ENCODE data around the gene UBAP1L. TPM values are rescaled to one million over a fixed set of nuclear protein-coding genes. Genes with fewer than 3 reads are reported as not detected.

Gene UBAP1L
- total RNA-seq, 4 donors from 2014 or later: 2.0 to 8.2 (median 4.4) TPM

DNA sequence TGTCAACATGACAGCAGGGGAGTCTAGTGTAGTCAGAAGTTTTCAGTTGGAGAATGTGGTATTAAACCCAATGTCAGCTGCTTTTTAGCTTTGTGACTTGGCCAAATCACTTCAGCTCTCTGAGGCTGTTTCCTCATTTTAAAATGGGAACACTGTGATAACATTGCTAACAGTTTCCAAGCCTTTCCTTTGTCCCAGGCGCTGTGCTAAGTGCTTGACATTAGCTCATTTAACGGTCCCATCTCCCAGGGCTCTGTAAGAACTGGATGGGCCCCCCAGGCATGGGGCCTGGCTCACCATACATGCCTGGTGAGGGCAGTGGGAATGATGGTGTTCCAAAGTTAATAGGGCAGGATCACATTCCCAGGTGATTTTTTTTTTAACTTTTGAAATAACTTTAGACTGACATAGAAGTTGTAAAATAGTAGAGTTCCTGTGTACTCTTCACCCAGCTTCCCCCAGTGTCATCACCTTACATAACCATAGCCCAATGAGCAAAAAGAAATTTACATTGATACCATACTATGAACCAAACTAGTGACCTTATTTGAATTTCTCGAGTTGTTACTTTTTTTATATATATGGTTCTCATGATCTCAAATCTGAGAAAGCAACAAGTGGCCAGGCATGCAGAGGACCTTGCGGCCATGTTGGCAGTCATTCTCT is 54.9 kb downstream of the UBAP1L start:
- intact Hi-C loops (cut with DNase I; ENCODE audit: low total_unique reads): no loop called here
- H3K36me3 ChIP-seq: no peaks in the 10 kb centered on the region
- peaks cover under 1 to 36% (median 5%) of the 10 kb centered on the region in 4 donors for H3K4me1 ChIP-seq
- no peaks in the 10 kb centered on the region for H3K9me3 ChIP-seq
- H3K27ac ChIP-seq: peak overlapping the region in 3 of 4 donors; percentile 11 to 86 (median 61)
- in situ Hi-C loops (cut with MboI; ENCODE audit: low pct_ligation_motif_present in 1 of 4, low pct_unique_long_range_greater_than_20kb in 1 of 4, low sequenced_read_pairs in 3 of 4): no loop called here
- WGBS, 2 donors (ENCODE audit: low coverage in 1 of 2): 75 to 83% methylated on average over 1 to 4 of the region's 4 CpGs
- no peak overlapping the region for H3K4me3 ChIP-seq
- DNase-seq: no peak
- TF ChIP-seq, protein P1, sequence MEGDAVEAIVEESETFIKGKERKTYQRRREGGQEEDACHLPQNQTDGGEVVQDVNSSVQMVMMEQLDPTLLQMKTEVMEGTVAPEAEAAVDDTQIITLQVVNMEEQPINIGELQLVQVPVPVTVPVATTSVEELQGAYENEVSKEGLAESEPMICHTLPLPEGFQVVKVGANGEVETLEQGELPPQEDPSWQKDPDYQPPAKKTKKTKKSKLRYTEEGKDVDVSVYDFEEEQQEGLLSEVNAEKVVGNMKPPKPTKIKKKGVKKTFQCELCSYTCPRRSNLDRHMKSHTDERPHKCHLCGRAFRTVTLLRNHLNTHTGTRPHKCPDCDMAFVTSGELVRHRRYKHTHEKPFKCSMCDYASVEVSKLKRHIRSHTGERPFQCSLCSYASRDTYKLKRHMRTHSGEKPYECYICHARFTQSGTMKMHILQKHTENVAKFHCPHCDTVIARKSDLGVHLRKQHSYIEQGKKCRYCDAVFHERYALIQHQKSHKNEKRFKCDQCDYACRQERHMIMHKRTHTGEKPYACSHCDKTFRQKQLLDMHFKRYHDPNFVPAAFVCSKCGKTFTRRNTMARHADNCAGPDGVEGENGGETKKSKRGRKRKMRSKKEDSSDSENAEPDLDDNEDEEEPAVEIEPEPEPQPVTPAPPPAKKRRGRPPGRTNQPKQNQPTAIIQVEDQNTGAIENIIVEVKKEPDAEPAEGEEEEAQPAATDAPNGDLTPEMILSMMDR (IDR thresholded peaks at IDR 0.05): no peak
- no peaks in the 10 kb centered on the region for H3K27me3 ChIP-seq

- intact Hi-C loops (cut with DNase I; ENCODE audit: low total_unique reads): no loop called here
- peak overlapping the region in 3 of 4 donors; percentile 11 to 86 (median 61) for H3K27ac ChIP-seq
- no peaks in the 10 kb centered on the region for H3K27me3 ChIP-seq
- no peaks in the 10 kb centered on the region for H3K9me3 ChIP-seq
- H3K36me3 ChIP-seq: no peaks in the 10 kb centered on the region
- H3K4me1 ChIP-seq: peaks cover 7 to 44% (median 12%) of the 10 kb centered on the region in 4 donors
- 72% methylated on average over 3 of the region's 3 CpGs; no CpG with 5 or more reads in 1 of the 2 donors for WGBS, 2 donors (ENCODE audit: low coverage in 1 of 2)
- in situ Hi-C loops (cut with MboI; ENCODE audit: low pct_ligation_motif_present in 1 of 4, low pct_unique_long_range_greater_than_20kb in 1 of 4, low sequenced_read_pairs in 3 of 4): no loop called here
- H3K4me3 ChIP-seq: no peak overlapping the region
- TF ChIP-seq POLR2A (IDR thresholded peaks at IDR 0.05): no peak
- no peak for TF ChIP-seq POLR2AphosphoS5 (IDR thresholded peaks at IDR 0.05)
- TF ChIP-seq, protein P1 (IDR thresholded peaks at IDR 0.05): no peak
- TF ChIP-seq EP300 (IDR thresholded peaks at IDR 0.05; ENCODE audit: low read depth): no peak
- no peak for DNase-seq
Measured at GRCh38 chr15:65059369-65059750, 55.6 kb downstream of the UBAP1L start.

- in situ Hi-C loops (cut with MboI; ENCODE audit: low pct_ligation_motif_present in 1 of 4, low pct_unique_long_range_greater_than_20kb in 1 of 4, low sequenced_read_pairs in 3 of 4) (no loop called here), intact Hi-C loops (cut with DNase I; ENCODE audit: low total_unique reads) (no loop called here)
- Histone ChIP-seq H3K27me3 (no peaks in the 10 kb centered on the region), H3K4me1 (peaks cover 7 to 49% (median 13%) of the 10 kb centered on the region in 4 donors), H3K4me3 (no peak overlapping the region), H3K36me3 (no peaks in the 10 kb centered on the region), H3K9me3 (no peaks in the 10 kb centered on the region), H3K27ac (peak overlapping the region in 1 of 4 donors; percentile 61)
- WGBS, 2 donors (ENCODE audit: low coverage in 1 of 2): 90% methylated on average over 16 of the region's 16 CpGs; no CpG with 5 or more reads in 1 of the 2 donors
- TF ChIP-seq EP300 (IDR thresholded peaks at IDR 0.05; ENCODE audit: low read depth): no peak
- TF ChIP-seq POLR2AphosphoS5 (IDR thresholded peaks at IDR 0.05): no peak
- TF ChIP-seq, protein P1 (IDR thresholded peaks at IDR 0.05): no peak
- no peak for TF ChIP-seq POLR2A (IDR thresholded peaks at IDR 0.05)
- DNase-seq: no peak
Measured at GRCh38 chr15:65058394-65059368, 56.3 kb downstream of the UBAP1L start.

- Histone ChIP-seq H3K4me1 (peaks cover 7 to 37% (median 13%) of the 10 kb centered on the region in 4 donors), H3K27me3 (no peaks in the 10 kb centered on the region), H3K4me3 (no peak overlapping the region), H3K9me3 (no peaks in the 10 kb centered on the region), H3K36me3 (no peaks in the 10 kb centered on the region), H3K27ac (peak overlapping the region in 2 of 4 donors; percentile 15 to 33)
- intact Hi-C loops (cut with DNase I; ENCODE audit: low total_unique reads) (no loop called here), in situ Hi-C loops (cut with MboI; ENCODE audit: low pct_ligation_motif_present in 1 of 4, low pct_unique_long_range_greater_than_20kb in 1 of 4, low sequenced_read_pairs in 3 of 4) (no loop called here)
- WGBS, 2 donors (ENCODE audit: low coverage in 1 of 2): 88% methylated on average over 8 of the region's 8 CpGs; no CpG with 5 or more reads in 1 of the 2 donors
- no peak for DNase-seq
- TF ChIP-seq POLR2AphosphoS5 (IDR thresholded peaks at IDR 0.05): no peak
- no peak for TF ChIP-seq POLR2A (IDR thresholded peaks at IDR 0.05)
- TF ChIP-seq EP300 (IDR thresholded peaks at IDR 0.05; ENCODE audit: low read depth): no peak
- TF ChIP-seq, protein P1 (IDR thresholded peaks at IDR 0.05): no peak
Measured at GRCh38 chr15:65057549-65057940, 57.5 kb downstream of the UBAP1L start.
